MM.1S (cell line): ENCODE data around the gene MOCOS.

ENCODE experiments used
- CTCF ChIP-seq: fragments of 300-600 bp; sonication (generic); IDR thresholded peaks from 2 replicates; pipeline ENCODE4 v1.5.1; 2016; ENCODE audit warnings: antibody characterized with exemption, low read length, mixed read lengths
- EZH2 ChIP-seq: fragments of 300-600 bp; sonication (generic); optimal IDR thresholded peaks from 2 replicates; pipeline ENCODE3; 2017; ENCODE audit warnings: low read depth, mild to moderate bottlenecking, antibody characterized with exemption, low read length, mixed read lengths
- EZH2phosphoT487 ChIP-seq: fragments of 300-600 bp; sonication (generic); IDR thresholded peaks from 2 replicates; pipeline ENCODE4 v1.6.1; 2018; ENCODE audit warnings: antibody characterized with exemption, low read length

GRCh38 chr18:36215577-36215976, 28.3 kb downstream of the MOCOS start:
- TF ChIP-seq CTCF (no peak), EZH2 (no peak), EZH2phosphoT487 (no peak)
